HG03139 (cell line): ENCODE results near the gene ZNRF3.
"Not testable (repeated sequence)": the region's sequence is repeated elsewhere in the genome, so short reads cannot be mapped to it uniquely, and the experiment has no call there.

Source experiments
- ATAC-seq: cut with Tn5 transposase; IDR thresholded peaks from one replicate; pipeline ENCODE4 v1.9.1; 2021; ENCODE audit not compliant: unreplicated experiment

ZNRF3 gene

GRCh38 chr22:28883917-28884746 is 760 bp downstream of the ZNRF3 start:
- no peak for ATAC-seq

DNA sequence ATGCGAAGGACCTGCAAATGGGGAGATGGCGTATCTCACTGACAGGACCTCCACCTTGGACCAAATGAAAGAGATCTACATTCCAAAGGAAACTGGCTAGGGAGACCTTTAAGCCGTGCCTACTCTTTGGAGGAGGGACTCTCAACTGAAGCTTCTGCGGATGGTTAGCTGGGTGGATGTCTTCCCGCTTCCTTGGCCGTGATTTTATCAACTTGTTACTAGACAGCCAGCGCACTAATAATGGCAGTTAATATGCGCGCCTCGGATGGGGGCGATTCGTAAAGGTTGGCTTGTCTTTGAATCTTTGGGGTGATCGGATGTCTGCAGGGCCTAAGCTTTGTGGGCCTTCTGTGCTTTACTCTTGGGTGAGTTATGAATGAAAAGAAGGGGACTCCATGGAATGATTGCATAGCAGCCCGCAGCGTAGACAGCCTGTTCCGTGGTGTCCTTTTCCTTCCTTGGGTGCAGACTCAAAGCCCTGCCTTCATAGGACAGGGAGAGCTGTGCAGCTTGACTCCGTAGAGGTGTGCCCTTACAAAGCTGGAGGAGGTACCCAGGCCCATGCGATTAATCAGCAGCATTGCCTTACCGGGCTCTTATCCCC is 1.5 kb downstream of the ZNRF3 start:
- ATAC-seq = no peak

- no peak for ATAC-seq
Observed at GRCh38 chr22:28885939-28886338, 2.6 kb downstream of the ZNRF3 start.

GRCh38 chr22:28886679-28887078 is 3.3 kb downstream of the ZNRF3 start:
- ATAC-seq = not testable (repeated sequence)

DNA sequence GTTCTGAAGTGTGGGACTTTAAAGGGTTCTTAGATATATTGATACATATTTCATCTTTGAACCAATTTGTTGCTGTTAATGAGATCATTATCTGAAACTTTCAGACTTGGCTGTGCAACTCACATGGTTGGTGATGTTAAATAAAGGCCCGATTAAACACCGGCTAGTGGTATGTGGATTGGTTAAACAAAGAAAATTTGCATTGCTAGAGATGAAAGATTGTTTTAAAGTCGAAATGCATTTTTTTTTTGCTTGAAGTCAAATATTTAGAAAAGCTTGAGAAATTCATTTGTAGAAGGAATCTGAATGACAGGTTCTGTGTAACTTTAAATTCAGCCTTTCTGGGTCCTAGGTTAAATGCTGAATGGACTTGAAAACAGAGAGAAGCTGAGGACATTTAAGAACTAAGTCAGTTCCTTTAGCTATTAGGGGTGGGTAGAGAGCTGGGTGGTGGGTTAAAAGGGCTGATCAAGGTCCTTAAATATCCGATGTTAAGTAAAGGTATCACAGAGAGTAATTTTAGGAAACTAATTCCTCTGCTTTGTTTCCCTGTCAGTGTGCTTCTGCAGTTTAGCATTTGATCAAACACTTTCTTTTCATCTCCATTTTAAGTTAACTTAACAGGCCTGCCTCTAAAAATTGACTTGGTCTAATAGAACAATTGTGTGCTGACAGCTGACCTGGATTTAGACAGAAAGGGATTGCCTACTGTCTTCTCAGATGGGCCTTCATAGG is 4.5 kb downstream of the ZNRF3 start:
- ATAC-seq = no peak

DNA sequence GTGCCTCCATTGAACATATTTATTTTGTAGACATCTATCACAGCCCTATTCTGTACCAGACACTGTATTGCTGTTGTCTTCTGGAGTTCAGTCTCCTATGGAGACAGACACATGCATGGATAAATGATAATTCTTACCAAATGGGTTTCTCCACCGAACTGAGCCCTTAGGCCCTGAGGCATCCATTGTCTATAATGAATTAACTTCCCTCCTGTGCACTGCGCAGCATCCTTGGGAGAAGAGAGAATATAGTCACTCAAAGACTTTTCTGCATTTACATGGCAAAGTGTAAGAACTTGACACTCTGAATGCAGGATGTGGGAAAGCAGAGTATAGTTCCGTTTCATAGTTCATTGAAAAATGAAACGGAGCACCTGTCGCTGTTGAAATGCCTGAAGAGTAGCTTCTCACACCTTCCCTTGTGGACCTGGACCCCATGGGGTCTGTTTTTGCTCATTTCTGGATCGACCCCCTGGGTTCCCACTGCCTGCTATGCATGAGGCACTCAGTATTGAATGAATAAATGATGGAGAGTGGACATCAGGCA is 6.2 kb downstream of the ZNRF3 start:
- no peak for ATAC-seq

DNA sequence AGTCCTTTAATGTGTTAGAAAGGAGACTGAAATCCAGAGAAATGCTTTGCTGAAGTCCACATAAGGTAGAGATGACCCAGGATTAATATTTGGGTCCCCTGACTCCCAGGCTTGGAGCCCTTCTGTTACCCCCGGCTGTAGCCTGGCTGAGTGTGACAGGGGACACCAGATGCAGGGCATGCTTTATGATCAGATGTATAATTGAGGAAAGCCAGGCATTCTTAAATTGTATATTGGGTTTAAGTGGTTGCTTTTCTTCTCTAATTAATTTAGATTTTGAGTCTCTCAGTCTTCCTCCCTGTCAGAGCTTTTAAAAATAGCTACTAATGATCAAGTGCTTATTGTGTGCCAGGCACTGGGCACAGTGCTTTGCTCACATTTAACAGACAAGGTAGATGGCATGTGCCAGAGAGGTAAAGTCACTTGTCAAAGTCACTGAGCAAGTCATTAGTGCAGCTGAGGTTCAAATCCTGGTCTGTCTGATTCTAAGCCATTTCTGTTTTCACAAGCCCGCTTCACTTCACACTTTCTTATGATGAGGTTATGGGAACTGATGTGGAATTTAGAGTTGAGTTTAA is 7.9 kb downstream of the ZNRF3 start:
- ATAC-seq = no peak

DNA sequence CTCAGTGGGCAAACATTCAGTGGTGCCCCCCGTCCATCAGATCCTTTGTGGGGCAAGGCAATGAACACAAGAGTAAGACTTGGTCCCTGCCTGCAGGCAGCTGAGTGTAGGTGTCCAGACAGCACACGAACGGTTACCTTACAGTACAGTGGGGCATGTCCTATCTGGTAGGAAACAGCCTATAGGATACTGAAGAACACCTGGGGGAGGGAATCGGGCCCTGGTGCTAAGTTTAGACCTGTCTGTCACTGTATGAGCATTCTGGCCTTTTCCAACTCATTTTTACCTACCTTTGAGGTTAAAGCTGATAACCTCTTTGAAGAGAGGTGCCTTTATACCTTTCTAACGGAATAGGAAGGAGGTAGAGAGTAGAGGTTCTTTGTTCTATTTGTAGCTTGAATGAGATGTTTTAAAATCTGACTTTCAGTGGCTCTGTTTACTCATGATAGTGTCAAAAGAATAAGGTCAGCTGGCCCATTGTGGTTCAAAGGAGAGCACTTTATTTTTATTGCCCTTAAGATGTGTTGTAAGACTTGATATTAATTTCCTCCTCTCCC is 8.9 kb downstream of the ZNRF3 start:
- ATAC-seq = no peak

GRCh38 chr22:28893810-28894209 is 10.4 kb downstream of the ZNRF3 start:
- ATAC-seq = no peak

DNA sequence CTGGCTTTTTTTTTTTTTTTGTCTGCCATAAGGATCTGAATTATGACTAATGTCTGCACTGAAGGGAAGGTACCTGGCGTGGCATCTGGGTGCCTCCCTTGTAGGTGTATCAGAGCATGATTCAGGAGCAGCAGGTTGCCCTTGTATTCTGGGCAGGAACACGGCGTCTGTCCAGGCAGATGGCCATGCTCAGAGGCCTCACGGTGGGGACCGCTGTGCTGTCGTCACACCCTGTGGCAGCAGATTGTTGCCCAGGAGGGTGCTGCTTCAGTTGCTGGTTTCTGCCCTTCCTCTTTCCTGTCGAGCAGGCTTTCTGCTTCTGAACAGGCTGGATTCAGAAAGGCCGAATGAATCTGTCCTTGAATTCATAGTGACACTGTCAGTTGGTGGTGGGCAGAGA is 11.0 kb downstream of the ZNRF3 start:
- ATAC-seq = no peak

DNA sequence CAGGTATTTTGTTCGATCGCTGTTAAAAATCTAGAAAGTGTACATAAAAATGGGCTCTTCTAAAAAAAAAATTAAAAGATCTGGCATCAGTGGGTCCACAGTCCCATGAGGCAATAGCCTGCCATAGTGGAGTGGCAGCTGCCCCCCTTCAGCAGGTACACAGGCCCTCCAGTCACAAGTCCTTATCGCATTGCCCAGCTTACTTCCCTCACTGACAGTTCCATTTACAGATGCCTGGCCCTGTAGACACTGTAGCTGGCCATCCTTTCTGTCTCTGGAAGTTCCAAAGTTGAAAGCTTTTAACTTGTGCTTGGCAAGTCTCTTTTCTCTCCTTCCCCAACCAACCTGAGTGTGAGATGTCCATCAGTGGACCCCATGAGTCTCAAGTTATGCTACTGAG is 11.4 kb downstream of the ZNRF3 start:
- ATAC-seq = no peak

DNA sequence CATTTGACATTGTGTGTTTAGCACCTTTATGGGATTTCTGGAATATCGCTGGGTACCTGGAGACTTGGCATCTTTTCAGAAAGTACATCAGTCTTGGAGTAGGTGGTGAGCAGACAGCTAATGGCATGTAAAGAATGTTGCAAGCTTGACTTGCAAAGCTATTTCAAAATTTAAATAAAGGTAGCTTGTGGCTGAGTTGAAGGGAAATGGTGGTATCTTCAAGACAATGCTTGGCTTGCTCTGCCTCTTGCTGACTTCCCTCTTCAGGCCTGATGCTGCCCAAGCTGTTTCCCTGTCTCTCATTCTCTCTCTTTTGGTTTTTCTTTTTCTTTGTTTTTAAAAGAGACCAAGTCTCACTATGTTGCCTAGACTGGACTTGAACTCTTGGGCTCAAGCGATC is 13.2 kb downstream of the ZNRF3 start:
- ATAC-seq = no peak

DNA sequence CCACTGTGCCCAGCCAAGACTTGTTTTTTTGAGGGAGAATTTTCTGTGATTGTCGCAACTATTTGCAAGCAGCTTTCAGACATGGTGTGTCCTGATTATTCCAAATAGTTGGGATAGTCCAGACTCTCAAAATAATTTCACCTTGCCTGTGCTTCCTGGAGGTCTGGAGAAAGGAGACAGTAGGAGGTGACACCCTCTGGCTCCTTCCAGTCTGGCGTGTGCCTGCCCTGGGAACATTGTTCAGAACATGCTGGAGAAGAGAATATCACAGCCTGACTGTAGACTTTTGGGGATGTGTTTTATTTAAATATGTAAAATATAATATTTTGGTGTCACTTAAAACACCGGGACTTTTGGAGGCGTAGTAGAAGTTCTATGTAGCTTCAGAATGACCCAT is 14.9 kb downstream of the ZNRF3 start:
- no peak for ATAC-seq

DNA sequence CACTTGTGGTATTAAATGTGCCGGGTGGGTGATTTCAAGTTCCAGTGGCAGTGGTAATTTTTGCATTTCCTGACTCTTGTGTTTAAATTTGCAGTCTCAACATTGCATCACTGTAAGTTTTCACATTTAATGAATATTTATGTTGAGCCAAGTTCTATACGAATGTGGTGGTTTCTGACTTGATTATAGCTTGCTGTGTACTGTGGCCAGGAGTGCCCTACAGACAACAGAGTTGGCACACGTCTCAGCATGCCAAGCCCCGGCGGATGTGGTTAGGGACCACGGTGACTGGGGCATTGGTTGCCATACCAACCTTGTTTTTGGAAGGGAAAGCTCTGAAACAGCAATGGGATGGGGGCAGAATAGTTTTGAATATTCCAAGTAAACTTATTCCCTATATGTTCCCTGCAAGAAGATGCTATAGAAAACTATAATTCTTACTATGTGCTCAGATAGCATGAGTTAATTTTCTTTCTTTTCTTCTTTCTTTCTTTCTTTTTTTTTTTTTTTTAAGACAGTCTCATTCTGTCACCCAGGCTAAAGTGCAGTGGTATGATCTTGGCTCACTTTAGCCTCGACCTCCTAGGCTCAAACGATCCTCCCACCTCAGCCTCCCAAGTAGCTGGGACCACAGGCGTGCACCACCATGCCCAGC is 16.0 kb downstream of the ZNRF3 start:
- ATAC-seq = no peak

DNA sequence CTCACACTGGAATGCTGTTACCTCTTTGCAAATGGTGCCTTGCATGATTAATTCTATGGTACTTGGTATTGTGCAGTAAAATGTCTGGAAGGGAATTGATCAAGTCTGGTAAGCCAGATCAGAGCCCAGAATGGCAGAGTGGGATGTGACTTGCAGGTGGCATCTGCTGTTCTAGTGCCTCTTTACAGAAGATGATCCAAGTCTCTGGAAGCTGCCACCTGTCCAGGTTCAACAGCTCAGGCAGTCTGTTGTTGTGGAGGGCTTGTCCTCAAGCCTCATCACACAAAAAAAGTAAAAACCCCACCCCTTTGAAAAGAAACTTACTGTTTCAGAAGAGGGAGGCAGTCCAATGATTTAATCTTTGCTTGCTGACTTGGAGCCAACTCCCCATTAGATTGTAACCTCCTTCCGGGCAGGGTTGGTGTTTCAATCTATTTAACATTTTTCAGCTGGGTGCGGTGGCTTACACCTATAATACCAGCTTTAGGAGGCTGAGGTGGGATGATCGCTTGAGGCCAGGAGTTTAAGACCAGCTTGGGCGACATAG is 17.1 kb downstream of the ZNRF3 start:
- no peak for ATAC-seq

DNA sequence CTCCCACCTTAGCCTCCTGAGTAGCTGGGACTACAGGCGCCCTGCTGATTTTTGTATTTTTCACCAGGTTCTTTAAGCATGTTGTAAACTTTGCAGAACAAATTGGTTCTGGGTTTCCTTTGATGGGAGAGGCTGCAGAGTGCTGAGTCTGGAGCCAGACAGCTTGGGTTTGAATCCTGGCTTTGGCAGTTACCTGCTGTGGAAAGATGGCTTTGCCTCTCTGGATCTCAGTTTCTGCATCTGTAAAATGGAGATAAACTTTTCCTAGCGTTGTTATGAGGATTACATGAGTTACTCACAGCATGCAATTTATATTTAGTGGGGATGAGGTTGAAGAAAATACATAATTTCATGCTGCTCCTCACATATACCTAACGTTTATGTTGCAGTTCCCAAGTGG is 19.1 kb downstream of the ZNRF3 start:
- no peak for ATAC-seq

DNA sequence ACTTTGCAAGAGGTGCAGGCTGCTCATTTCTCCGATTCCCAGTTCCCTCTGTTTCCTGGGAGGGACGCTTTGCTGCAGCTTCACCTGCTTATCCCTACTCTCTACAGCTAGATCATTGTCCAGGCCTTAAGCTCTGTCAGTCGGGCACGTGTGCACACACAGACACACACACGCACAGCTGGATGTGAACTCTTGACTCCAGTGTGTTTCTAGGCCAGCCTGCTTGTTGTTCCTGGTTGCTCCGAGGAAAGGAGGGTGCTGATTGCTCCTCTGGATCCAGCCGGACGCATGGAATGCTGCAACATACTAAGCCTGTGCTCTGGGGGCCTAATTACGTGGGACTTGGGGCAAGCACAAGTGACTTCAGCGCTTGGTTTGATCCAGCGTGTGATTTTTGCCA is 19.7 kb downstream of the ZNRF3 start:
- ATAC-seq = no peak

- ATAC-seq = no peak
Observed at GRCh38 chr22:28903729-28904128, 20.4 kb downstream of the ZNRF3 start.

- ATAC-seq = no peak
Observed at GRCh38 chr22:28904211-28904896, 21.0 kb downstream of the ZNRF3 start.
